Activated B cell treated with CpG ODN at 0.5 μM for 24 hours (primary cell): ENCODE data around the gene TMEM127. TPM values are rescaled to one million over a fixed set of nuclear protein-coding genes. Genes with fewer than 3 reads are reported as not detected.

ENCODE experiments used
- ATAC-seq: fragments of 200-7000 bp; cut with Tn5 transposase; one replicate; pipeline ENCODE4 v1.10.0; 2021; ENCODE audit warnings: low read depth, mild to moderate bottlenecking, moderate library complexity
- CTCF ChIA-PET: fragments of 350-600 bp; sonication (Branson Sonifier 250); formaldehyde crosslinking; loops from one replicate; lab custom pipeline; 2021; ENCODE audit warnings: antibody characterized with exemption; lab: Charles Lee
- POLR2A ChIA-PET: fragments of 350-600 bp; sonication (Branson Sonifier 250); formaldehyde crosslinking; loops from one replicate; lab custom pipeline; 2021; ENCODE audit warnings: antibody characterized with exemption; lab: Charles Lee
- DNase-seq: peaks from one replicate; pipeline ENCODE4 v3.0.0; 2022
- H3K27ac Mint-ChIP-seq: one replicate; pipeline ENCODE4 v1.8.0; 2020; ENCODE audit warnings: mixed read lengths
- H3K27me3 Mint-ChIP-seq: one replicate; pipeline ENCODE4 v1.8.0; 2021; ENCODE audit warnings: mixed read lengths
- H3K36me3 Mint-ChIP-seq: one replicate; pipeline ENCODE4 v1.8.0; 2021; ENCODE audit warnings: low read depth, mixed read lengths
- H3K4me1 Mint-ChIP-seq: one replicate; pipeline ENCODE4 v1.8.0; 2021; ENCODE audit warnings: mixed read lengths
- H3K4me3 Mint-ChIP-seq: one replicate; pipeline ENCODE4 v1.8.0; 2020; ENCODE audit warnings: mild to moderate bottlenecking, mixed read lengths
- H3K9me3 Mint-ChIP-seq: one replicate; pipeline ENCODE4 v1.8.0; 2020; ENCODE audit warnings: mixed read lengths
- intact Hi-C: fragments of 100-400 bp; cut with micrococcal nuclease; formaldehyde crosslinking; loops from one replicate; pipeline ENCODE4 v1.15.1; 2024
- total RNA-seq: library from RNA; stranded (reverse); gene quantifications from 2 replicates; pipeline ENCODE4 v1.2.3, GENCODE V29; 2022
- TF ChIP-seq, protein P1 (sequence below): fragments of 200-600 bp; IDR thresholded peaks from one replicate; pipeline ENCODE4 v1.8.0; 2022; ENCODE audit warnings: antibody characterized with exemption, mild to moderate bottlenecking

Gene TMEM127
- total RNA-seq, 1 donor from 2014 or later = 43.2 TPM

GRCh38 chr2:96265349-96265839 is 403 bp downstream of the TMEM127 start:
- ChIA-PET CTCF (interaction anchor here (1.0 to 2.4 kb wide), 10 partner anchors 32 to 272 kb away, joined by 3 to 10 read pairs (median 4); partner anchors contain the start of gene ASTL), POLR2A (interaction anchor here (0.5 to 2.7 kb wide), 21 partner anchors 9 to 273 kb away, joined by 3 to 24 read pairs (median 5); partner anchors contain the start of genes ARID5A, DUSP2, NCAPH and SNRNP200)
- H3K4me3 Mint-ChIP-seq = peak overlapping the region; percentile 97
- H3K27ac Mint-ChIP-seq = peak overlapping the region; percentile 76
- ATAC-seq = peak; percentile 12
- H3K36me3 Mint-ChIP-seq = peaks cover 64% of the 10 kb centered on the region
- no peaks in the 10 kb centered on the region for H3K9me3 Mint-ChIP-seq
- TF ChIP-seq, protein P1, sequence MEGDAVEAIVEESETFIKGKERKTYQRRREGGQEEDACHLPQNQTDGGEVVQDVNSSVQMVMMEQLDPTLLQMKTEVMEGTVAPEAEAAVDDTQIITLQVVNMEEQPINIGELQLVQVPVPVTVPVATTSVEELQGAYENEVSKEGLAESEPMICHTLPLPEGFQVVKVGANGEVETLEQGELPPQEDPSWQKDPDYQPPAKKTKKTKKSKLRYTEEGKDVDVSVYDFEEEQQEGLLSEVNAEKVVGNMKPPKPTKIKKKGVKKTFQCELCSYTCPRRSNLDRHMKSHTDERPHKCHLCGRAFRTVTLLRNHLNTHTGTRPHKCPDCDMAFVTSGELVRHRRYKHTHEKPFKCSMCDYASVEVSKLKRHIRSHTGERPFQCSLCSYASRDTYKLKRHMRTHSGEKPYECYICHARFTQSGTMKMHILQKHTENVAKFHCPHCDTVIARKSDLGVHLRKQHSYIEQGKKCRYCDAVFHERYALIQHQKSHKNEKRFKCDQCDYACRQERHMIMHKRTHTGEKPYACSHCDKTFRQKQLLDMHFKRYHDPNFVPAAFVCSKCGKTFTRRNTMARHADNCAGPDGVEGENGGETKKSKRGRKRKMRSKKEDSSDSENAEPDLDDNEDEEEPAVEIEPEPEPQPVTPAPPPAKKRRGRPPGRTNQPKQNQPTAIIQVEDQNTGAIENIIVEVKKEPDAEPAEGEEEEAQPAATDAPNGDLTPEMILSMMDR = no peak
- intact Hi-C loops = loop anchor here (1.0 to 10.0 kb wide), 8 partner anchors 9 to 552 kb away; partner anchors contain the start of genes ARID5A, ASTL, CNNM3 and CNNM4
- no peak for DNase-seq
- H3K27me3 Mint-ChIP-seq = no peaks in the 10 kb centered on the region
- peaks cover 51% of the 10 kb centered on the region for H3K4me1 Mint-ChIP-seq

DNA sequence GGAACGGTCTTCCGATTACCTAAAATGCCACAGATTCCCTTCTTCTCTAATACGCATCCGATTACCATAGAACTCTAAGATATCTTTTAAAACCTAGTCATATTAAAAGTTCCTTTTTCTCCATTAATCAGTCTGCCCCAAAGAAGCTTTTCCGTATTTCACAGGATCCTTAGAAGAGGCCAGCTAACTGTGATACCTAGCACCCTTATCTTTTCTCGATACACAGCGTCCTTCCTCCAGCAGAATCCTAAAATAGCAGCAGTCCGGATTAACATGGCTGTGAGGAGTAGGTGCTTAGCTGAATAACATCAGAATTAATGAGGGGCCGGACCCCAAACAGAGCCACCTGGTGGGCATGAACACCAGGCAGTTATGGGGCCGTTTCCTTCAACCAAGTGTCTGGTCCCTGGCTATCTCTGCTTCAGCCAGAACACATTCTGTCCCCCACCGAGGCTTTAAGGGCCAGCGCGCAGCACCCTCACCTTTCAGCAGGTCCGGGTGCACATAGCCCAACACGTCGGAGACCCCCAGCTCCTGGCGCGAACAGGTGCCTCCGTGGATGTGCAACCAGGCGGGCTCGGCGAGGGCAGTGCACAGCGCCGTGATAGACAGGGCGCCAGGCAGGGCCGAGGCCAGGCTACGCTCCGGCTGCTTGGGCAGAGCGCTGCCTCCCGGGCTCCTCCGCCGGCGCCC is 995 bp downstream of the TMEM127 start:
- H3K4me3 Mint-ChIP-seq = peak overlapping the region; percentile 86
- DNase-seq = no peak
- H3K27ac Mint-ChIP-seq = peak overlapping the region; percentile 65
- peaks cover 57% of the 10 kb centered on the region for H3K4me1 Mint-ChIP-seq
- CTCF ChIA-PET = interaction anchor here (0.7 to 2.4 kb wide), 13 partner anchors 8 to 272 kb away, joined by 3 to 10 read pairs (median 4); partner anchors contain the start of gene ASTL
- no peaks in the 10 kb centered on the region for H3K27me3 Mint-ChIP-seq
- intact Hi-C loops = loop anchor here (1.0 to 10.0 kb wide), 8 partner anchors 9 to 552 kb away; partner anchors contain the start of genes ARID5A, ASTL, CNNM3 and CNNM4
- ATAC-seq = peak; percentile 0
- TF ChIP-seq, protein P1 = no peak
- H3K36me3 Mint-ChIP-seq = peaks cover 61% of the 10 kb centered on the region
- POLR2A ChIA-PET = interaction anchor here (0.5 to 2.7 kb wide), 15 partner anchors 9 to 272 kb away, joined by 3 to 24 read pairs (median 5); partner anchors contain the start of genes ASTL, DUSP2 and STARD7
- no peaks in the 10 kb centered on the region for H3K9me3 Mint-ChIP-seq

GRCh38 chr2:96264086-96264485 is 1.7 kb downstream of the TMEM127 start:
- H3K4me1 Mint-ChIP-seq = peaks cover 64% of the 10 kb centered on the region
- no peak for DNase-seq
- no peaks in the 10 kb centered on the region for H3K27me3 Mint-ChIP-seq
- peak overlapping the region; percentile 65 for H3K27ac Mint-ChIP-seq
- TF ChIP-seq, protein P1 = no peak
- peak overlapping the region; percentile 86 for H3K4me3 Mint-ChIP-seq
- H3K36me3 Mint-ChIP-seq = peaks cover 62% of the 10 kb centered on the region
- no peaks in the 10 kb centered on the region for H3K9me3 Mint-ChIP-seq
- intact Hi-C loops = loop anchor here (10.0 kb wide), 2 partner anchors 239 to 501 kb away; partner anchors contain the start of gene CNNM4
- POLR2A ChIA-PET = interaction anchor here (0.8 to 2.7 kb wide), 12 partner anchors 18 to 273 kb away, joined by 3 to 24 read pairs (median 4); partner anchors contain the start of genes DUSP2 and STARD7
- no peak for ATAC-seq
- CTCF ChIA-PET = interaction anchor here (0.7 to 2.4 kb wide), 14 partner anchors 8 to 147 kb away, joined by 3 to 10 read pairs (median 4); partner anchors contain the start of gene ASTL

GRCh38 chr2:96262306-96262705 is 3.5 kb downstream of the TMEM127 start:
- POLR2A ChIA-PET = interaction anchor here (0.5 to 4.7 kb wide), 3 partner anchors 38 to 120 kb away, joined by 3 to 40 read pairs (median 4); partner anchors contain the start of gene STARD7
- no peak overlapping the region for H3K4me3 Mint-ChIP-seq
- H3K27ac Mint-ChIP-seq = no peak overlapping the region
- ATAC-seq = no peak
- intact Hi-C loops = loop anchor here (10.0 kb wide), 2 partner anchors 238 to 502 kb away; partner anchors contain the start of gene CNNM4
- CTCF ChIA-PET = interaction anchor here (4.2 kb wide), 1 partner anchor 28 kb away, joined by 22 read pairs; no protein-coding TSS in a partner anchor
- no peaks in the 10 kb centered on the region for H3K9me3 Mint-ChIP-seq
- DNase-seq = no peak
- TF ChIP-seq, protein P1 = no peak
- peaks cover 81% of the 10 kb centered on the region for H3K4me1 Mint-ChIP-seq
- no peaks in the 10 kb centered on the region for H3K27me3 Mint-ChIP-seq
- H3K36me3 Mint-ChIP-seq = peaks cover 54% of the 10 kb centered on the region
